ENCODE results near the gene ATRNL1.

DNA sequence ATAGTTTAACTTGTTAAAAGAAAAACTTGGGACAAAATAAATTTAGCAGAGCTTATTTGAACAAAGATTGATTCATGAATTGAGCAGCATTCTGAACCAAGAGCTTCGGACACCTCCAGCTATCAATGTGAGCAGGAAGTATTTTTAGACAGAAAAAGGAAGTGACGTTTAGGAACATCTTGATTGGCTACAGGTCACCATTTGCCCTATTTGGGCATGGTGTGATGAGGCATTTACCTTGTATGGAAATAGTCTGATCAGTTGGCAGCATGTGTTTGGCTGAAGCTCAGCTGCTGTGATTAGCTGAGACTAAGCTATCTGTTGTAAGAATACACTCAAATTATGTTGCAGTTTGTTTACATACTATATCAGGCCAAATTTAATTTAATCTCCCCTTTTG is 185.1 kb downstream of the ATRNL1 start:
- TF ChIP-seq, protein P1, sequence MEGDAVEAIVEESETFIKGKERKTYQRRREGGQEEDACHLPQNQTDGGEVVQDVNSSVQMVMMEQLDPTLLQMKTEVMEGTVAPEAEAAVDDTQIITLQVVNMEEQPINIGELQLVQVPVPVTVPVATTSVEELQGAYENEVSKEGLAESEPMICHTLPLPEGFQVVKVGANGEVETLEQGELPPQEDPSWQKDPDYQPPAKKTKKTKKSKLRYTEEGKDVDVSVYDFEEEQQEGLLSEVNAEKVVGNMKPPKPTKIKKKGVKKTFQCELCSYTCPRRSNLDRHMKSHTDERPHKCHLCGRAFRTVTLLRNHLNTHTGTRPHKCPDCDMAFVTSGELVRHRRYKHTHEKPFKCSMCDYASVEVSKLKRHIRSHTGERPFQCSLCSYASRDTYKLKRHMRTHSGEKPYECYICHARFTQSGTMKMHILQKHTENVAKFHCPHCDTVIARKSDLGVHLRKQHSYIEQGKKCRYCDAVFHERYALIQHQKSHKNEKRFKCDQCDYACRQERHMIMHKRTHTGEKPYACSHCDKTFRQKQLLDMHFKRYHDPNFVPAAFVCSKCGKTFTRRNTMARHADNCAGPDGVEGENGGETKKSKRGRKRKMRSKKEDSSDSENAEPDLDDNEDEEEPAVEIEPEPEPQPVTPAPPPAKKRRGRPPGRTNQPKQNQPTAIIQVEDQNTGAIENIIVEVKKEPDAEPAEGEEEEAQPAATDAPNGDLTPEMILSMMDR (IDR thresholded peaks at IDR 0.05; ENCODE audit: low read depth, low read length, poor library complexity, severe bottlenecking), result no peak
- TF ChIP-seq EZH2phosphoT487 (IDR thresholded peaks at IDR 0.05; ENCODE audit: borderline replicate concordance, low read length), result no peak

All from DOHH2 (cell line).